ENCODE data around the gene NAALADL2. TPM values are rescaled to one million over a fixed set of nuclear protein-coding genes. Genes with fewer than 3 reads are reported as not detected.

NAALADL2 gene
- total and polyA plus RNA-seq, 2 donors (not counting 1 experiment from before 2014, with no cell fraction given): 8.8 to 11.6 TPM

DNA sequence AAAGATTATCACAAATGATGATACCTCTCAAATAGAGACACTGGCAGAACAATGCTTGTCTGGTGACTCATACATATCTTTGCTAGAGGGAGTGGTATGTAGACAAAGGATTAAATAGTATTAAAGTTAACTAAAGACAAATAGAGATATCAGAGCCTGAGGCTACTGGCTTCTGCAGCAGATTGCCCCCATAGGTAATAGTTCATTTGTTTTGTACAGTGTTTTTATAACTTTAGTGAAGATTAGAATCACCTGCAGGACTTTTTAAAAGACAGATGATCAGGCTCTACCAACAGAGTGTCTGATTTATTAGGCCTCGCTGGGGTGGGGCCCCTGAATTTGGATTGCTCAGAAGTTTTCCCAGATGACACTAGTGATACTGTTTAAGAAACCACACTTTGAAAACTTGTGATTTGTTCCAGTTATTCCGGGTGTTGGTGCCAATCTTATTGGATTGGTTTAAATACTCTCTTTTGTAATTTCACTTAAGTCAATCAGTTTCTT, 96.4 kb downstream of the NAALADL2 start:
- no peaks in the 10 kb centered on the region for H4K20me1 ChIP-seq (ENCODE audit: control insufficient read depth, extremely low read depth, insufficient read depth, low read length)
- peak in 1 of 2 donors; percentile 69 for DNase-seq (ENCODE audit: low read depth in 2 of 2)
- H3K27ac ChIP-seq (ENCODE audit: insufficient read depth, low read length): no peak overlapping the region
- H3K4me1 ChIP-seq (ENCODE audit: control insufficient read depth, extremely low read depth, insufficient read depth, low read length): peaks cover 13% of the 10 kb centered on the region
- no peak overlapping the region for H2AFZ ChIP-seq (ENCODE audit: low read length)
- H3K79me2 ChIP-seq (ENCODE audit: control insufficient read depth, insufficient read depth, low read length): no peaks in the 10 kb centered on the region
- H3K4me3 ChIP-seq (replicated peaks in 1 of 4; ENCODE audit: control extremely low read depth in 1 of 4, insufficient read depth in 1 of 4, low read depth in 3 of 4, low read length in 4 of 4): no peak overlapping the region
- no peaks in the 10 kb centered on the region for H3K27me3 ChIP-seq (ENCODE audit: control insufficient read depth, insufficient read depth, low read length)
- H3K36me3 ChIP-seq (ENCODE audit: control insufficient read depth, insufficient read depth, low read length): no peaks in the 10 kb centered on the region
- no peak overlapping the region for H3K9ac ChIP-seq (ENCODE audit: insufficient read depth, low read length)
- no peak overlapping the region for H3K4me2 ChIP-seq (ENCODE audit: extremely low read depth, insufficient read depth, low read length)
- no peaks in the 10 kb centered on the region for H3K9me3 ChIP-seq (ENCODE audit: control insufficient read depth, insufficient read depth, low read depth, low read length)
- TF ChIP-seq EZH2 (IDR thresholded peaks at IDR 0.05; ENCODE audit: low read length, missing control alignments): no peak
- TF ChIP-seq, protein P1, sequence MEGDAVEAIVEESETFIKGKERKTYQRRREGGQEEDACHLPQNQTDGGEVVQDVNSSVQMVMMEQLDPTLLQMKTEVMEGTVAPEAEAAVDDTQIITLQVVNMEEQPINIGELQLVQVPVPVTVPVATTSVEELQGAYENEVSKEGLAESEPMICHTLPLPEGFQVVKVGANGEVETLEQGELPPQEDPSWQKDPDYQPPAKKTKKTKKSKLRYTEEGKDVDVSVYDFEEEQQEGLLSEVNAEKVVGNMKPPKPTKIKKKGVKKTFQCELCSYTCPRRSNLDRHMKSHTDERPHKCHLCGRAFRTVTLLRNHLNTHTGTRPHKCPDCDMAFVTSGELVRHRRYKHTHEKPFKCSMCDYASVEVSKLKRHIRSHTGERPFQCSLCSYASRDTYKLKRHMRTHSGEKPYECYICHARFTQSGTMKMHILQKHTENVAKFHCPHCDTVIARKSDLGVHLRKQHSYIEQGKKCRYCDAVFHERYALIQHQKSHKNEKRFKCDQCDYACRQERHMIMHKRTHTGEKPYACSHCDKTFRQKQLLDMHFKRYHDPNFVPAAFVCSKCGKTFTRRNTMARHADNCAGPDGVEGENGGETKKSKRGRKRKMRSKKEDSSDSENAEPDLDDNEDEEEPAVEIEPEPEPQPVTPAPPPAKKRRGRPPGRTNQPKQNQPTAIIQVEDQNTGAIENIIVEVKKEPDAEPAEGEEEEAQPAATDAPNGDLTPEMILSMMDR (conservative IDR thresholded peaks at IDR 0.05 in 1 of 2, IDR thresholded peaks at IDR 0.05 in 1 of 2; ENCODE audit: low read depth in 1 of 2, low read length in 2 of 2): no peak

DNA sequence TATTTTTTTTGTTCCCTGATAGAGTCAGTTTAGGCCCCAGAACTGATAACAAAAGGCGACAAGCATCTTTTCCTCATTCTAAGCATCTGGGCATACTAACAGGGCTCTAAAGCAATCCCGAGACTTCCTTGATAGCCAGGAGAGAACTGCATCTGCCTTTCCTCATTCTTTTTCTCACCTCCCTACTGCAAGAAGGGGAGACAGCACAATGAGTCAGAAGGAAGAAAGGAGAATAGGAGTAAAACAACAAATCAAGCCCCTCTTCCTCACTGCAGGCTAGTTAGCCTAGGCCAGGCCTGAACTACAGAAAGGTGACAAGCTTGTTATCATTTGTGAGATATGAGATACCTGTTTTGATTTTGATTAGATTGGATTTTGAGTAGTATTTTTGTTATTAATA, 97.9 kb downstream of the NAALADL2 start:
- no peak overlapping the region for H3K4me3 ChIP-seq (replicated peaks in 1 of 4; ENCODE audit: control extremely low read depth in 1 of 4, insufficient read depth in 1 of 4, low read depth in 3 of 4, low read length in 4 of 4)
- H3K79me2 ChIP-seq (ENCODE audit: control insufficient read depth, insufficient read depth, low read length): no peaks in the 10 kb centered on the region
- no peaks in the 10 kb centered on the region for H3K36me3 ChIP-seq (ENCODE audit: control insufficient read depth, insufficient read depth, low read length)
- no peak overlapping the region for H3K4me2 ChIP-seq (ENCODE audit: extremely low read depth, insufficient read depth, low read length)
- H3K4me1 ChIP-seq (ENCODE audit: control insufficient read depth, extremely low read depth, insufficient read depth, low read length): peaks cover 11% of the 10 kb centered on the region
- peak overlapping the region; percentile 50 for H2AFZ ChIP-seq (ENCODE audit: low read length)
- DNase-seq (ENCODE audit: low read depth in 2 of 2): peak in 1 of 2 donors; percentile 40
- H3K27ac ChIP-seq (ENCODE audit: insufficient read depth, low read length): peak overlapping the region; percentile 65
- H4K20me1 ChIP-seq (ENCODE audit: control insufficient read depth, extremely low read depth, insufficient read depth, low read length): no peaks in the 10 kb centered on the region
- TF ChIP-seq, protein P1 (conservative IDR thresholded peaks at IDR 0.05 in 1 of 2, IDR thresholded peaks at IDR 0.05 in 1 of 2; ENCODE audit: low read depth in 1 of 2, low read length in 2 of 2): no peak
- TF ChIP-seq EZH2 (IDR thresholded peaks at IDR 0.05; ENCODE audit: low read length, missing control alignments): no peak
- no peak overlapping the region for H3K9ac ChIP-seq (ENCODE audit: insufficient read depth, low read length)
- no peaks in the 10 kb centered on the region for H3K9me3 ChIP-seq (ENCODE audit: control insufficient read depth, insufficient read depth, low read depth, low read length)
- H3K27me3 ChIP-seq (ENCODE audit: control insufficient read depth, insufficient read depth, low read length): no peaks in the 10 kb centered on the region

DNA sequence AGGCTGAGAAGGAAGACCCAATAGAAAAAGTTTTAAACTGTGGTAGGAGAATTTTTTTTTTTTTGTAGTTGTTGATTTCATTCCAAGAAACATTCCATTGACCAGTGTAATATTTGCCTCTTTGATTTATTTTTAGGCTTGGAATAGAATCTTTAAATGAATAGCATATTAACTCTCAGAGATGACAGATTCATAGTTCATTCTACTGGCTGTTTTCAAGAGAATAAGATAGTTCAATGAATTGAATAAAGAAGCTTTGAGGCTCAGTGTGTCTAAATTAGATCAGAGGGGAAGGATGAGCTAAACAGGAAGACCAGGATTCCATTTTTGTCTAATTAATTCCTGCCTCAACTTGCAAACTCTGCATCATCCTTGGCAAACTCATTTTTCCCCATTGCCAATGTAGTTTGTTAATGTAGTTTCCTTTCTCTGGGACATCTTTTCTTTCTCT, 98.4 kb downstream of the NAALADL2 start:
- Histone ChIP-seq H4K20me1 (ENCODE audit: control insufficient read depth, extremely low read depth, insufficient read depth, low read length) (no peaks in the 10 kb centered on the region), H3K4me2 (ENCODE audit: extremely low read depth, insufficient read depth, low read length) (peak overlapping the region; percentile 44), H3K27me3 (ENCODE audit: control insufficient read depth, insufficient read depth, low read length) (no peaks in the 10 kb centered on the region), H3K79me2 (ENCODE audit: control insufficient read depth, insufficient read depth, low read length) (no peaks in the 10 kb centered on the region), H3K9me3 (ENCODE audit: control insufficient read depth, insufficient read depth, low read depth, low read length) (no peaks in the 10 kb centered on the region), H3K36me3 (ENCODE audit: control insufficient read depth, insufficient read depth, low read length) (no peaks in the 10 kb centered on the region), H3K27ac (ENCODE audit: insufficient read depth, low read length) (peak overlapping the region; percentile 65), H2AFZ (ENCODE audit: low read length) (peak overlapping the region; percentile 16), H3K9ac (ENCODE audit: insufficient read depth, low read length) (no peak overlapping the region), H3K4me3 (replicated peaks in 1 of 4; ENCODE audit: control extremely low read depth in 1 of 4, insufficient read depth in 1 of 4, low read depth in 3 of 4, low read length in 4 of 4) (no peak overlapping the region), H3K4me1 (ENCODE audit: control insufficient read depth, extremely low read depth, insufficient read depth, low read length) (peaks cover 11% of the 10 kb centered on the region)
- no peak for TF ChIP-seq EZH2 (IDR thresholded peaks at IDR 0.05; ENCODE audit: low read length, missing control alignments)
- TF ChIP-seq, protein P1 (conservative IDR thresholded peaks at IDR 0.05 in 1 of 2, IDR thresholded peaks at IDR 0.05 in 1 of 2; ENCODE audit: low read depth in 1 of 2, low read length in 2 of 2): no peak
- peak; percentile 33 to 49 for DNase-seq (ENCODE audit: low read depth in 2 of 2)
